Endothelial cell of umbilical vein (primary cell): ENCODE results near the gene DRC7. TPM values are rescaled to one million over a fixed set of nuclear protein-coding genes. Genes with fewer than 3 reads are reported as not detected.

Experiments used
- BruUV-seq: library from RNA; stranded (reverse); fragments of 400-500 nt; replicated peaks from 2 replicates; lab custom pipeline; 2021; lab: Mats Ljungman, UMichigan
- CTCF ChIA-PET: fragments of 300-600, 350-600 bp; sonication (Branson Sonifier 250); formaldehyde crosslinking; loops from one replicate; lab custom pipeline; 2021; ENCODE audit warnings: antibody characterized with exemption, inconsistent platforms; lab: Charles Lee
- POLR2A ChIA-PET: fragments of 300-600, 350-600 bp; sonication (Branson Sonifier 250); formaldehyde crosslinking; loops from one replicate; lab custom pipeline; 2021; ENCODE audit warnings: antibody characterized with exemption, inconsistent platforms; lab: Charles Lee
- DNase-seq: peaks from one replicate; pipeline ENCODE4 v3.0.0-alpha.2; 2011; ENCODE audit warnings: low read depth, low spot score
- FAIRE-seq: peaks from 2 replicates; lab custom pipeline; 2011; peaks lifted over from hg19 to GRCh38; lab: Jason Lieb, UNC
- H2AFZ ChIP-seq: 2 replicates; pipeline ENCODE4 v1.6.0; 2012; ENCODE audit warnings: low read depth, low read length, control low read depth, inconsistent platforms
- H3K27ac ChIP-seq: 2 replicates; pipeline ENCODE4 v1.5.1; 2011; ENCODE audit warnings: low read depth, mild to moderate bottlenecking, control low read depth, low read length, moderate library complexity; ENCODE audit not compliant: insufficient read depth
- H3K27me3 ChIP-seq, 2 experiments: 2 replicates each; pipeline versions ENCODE4 v1.6.0 to v1.6.1; 2011; ENCODE audit warnings: low read length in 2 of 2, mixed read lengths in 1 of 2; ENCODE audit not compliant: control insufficient read depth in 2 of 2, insufficient read depth in 2 of 2
- H3K36me3 ChIP-seq, 2 experiments: 2 replicates in 1 of 2; 3 replicates in 1 of 2; pipeline ENCODE4 v1.5.1; 2011; ENCODE audit warnings: low read length in 2 of 2, mild to moderate bottlenecking in 1 of 2, moderate library complexity in 1 of 2; ENCODE audit not compliant: control insufficient read depth in 2 of 2, insufficient read depth in 2 of 2; ENCODE audit errors: extremely low read depth in 1 of 2
- H3K4me1 ChIP-seq: 3 replicates; pipeline ENCODE4 v1.5.1; 2011; ENCODE audit warnings: mild to moderate bottlenecking, low read length; ENCODE audit not compliant: control insufficient read depth, insufficient read depth; ENCODE audit errors: extremely low read depth
- H3K4me2 ChIP-seq: 2 replicates; pipeline ENCODE4 v1.6.1; 2011; ENCODE audit warnings: low read length, control low read depth, mixed read lengths; ENCODE audit not compliant: insufficient read depth
- H3K4me3 ChIP-seq, 3 experiments: fragments of 200-600 bp in 1 of 3; sonication (generic), shearing (Covaris generic) in 1 of 3; replicated peaks in 1 of 3; 2 replicates each; pipeline ENCODE4 v1.5.1; 2011 to 2016; ENCODE audit warnings: control low read depth in 3 of 3, low read length in 3 of 3, mild to moderate bottlenecking in 2 of 3, inconsistent platforms in 1 of 3, low read depth in 1 of 3, moderate library complexity in 1 of 3; ENCODE audit not compliant: insufficient read depth in 1 of 3
- H3K79me2 ChIP-seq: 2 replicates; pipeline ENCODE4 v1.6.0; 2012; ENCODE audit warnings: low read length, inconsistent platforms; ENCODE audit not compliant: control insufficient read depth, insufficient read depth
- H3K9ac ChIP-seq: replicated peaks from 2 replicates; pipeline ENCODE3; 2011; ENCODE audit warnings: low read length, control low read depth; ENCODE audit not compliant: insufficient read depth; ENCODE audit errors: extremely low read depth
- H3K9me1 ChIP-seq: replicated peaks from 3 replicates; pipeline ENCODE4 v1.6.0; 2011; ENCODE audit warnings: mild to moderate bottlenecking, low read length; ENCODE audit not compliant: control insufficient read depth, insufficient read depth; ENCODE audit errors: extremely low read depth
- H3K9me3 ChIP-seq: replicated peaks from 2 replicates; pipeline ENCODE4 v1.5.1; 2012; ENCODE audit warnings: low read length, inconsistent platforms; ENCODE audit not compliant: control insufficient read depth, insufficient read depth
- H4K20me1 ChIP-seq: replicated peaks from 2 replicates; pipeline ENCODE3; 2011; ENCODE audit warnings: mild to moderate bottlenecking, low read length; ENCODE audit not compliant: control insufficient read depth, insufficient read depth; ENCODE audit errors: extremely low read depth
- EZH2 ChIP-seq: IDR thresholded peaks from 2 replicates; pipeline ENCODE4 v1.6.1; 2012; ENCODE audit warnings: borderline replicate concordance, low read depth, mild to moderate bottlenecking, moderate library complexity, low read length, inconsistent platforms; ENCODE audit not compliant: severe bottlenecking
- FOS ChIP-seq: IDR thresholded peaks from 2 replicates; pipeline ENCODE4 v1.6.1; 2011; ENCODE audit warnings: mild to moderate bottlenecking, low read length, moderate library complexity, borderline replicate concordance; ENCODE audit not compliant: insufficient read depth
- GATA2 ChIP-seq: IDR thresholded peaks from 2 replicates; pipeline ENCODE4 v1.7.0; 2011; ENCODE audit warnings: low read depth, mild to moderate bottlenecking, moderate library complexity, mixed read lengths, low read length; ENCODE audit not compliant: insufficient read length, insufficient read depth
- JUN ChIP-seq: IDR thresholded peaks from 2 replicates; pipeline ENCODE4 v1.6.1; 2011; ENCODE audit warnings: borderline replicate concordance, low read depth; ENCODE audit not compliant: insufficient read length, insufficient read depth
- MAX ChIP-seq: IDR thresholded peaks from 2 replicates; pipeline ENCODE4 v1.6.1; 2011; ENCODE audit not compliant: insufficient read depth, insufficient read length
- MYC ChIP-seq: IDR thresholded peaks from one replicate; pipeline ENCODE4 v1.6.1; 2011; ENCODE audit warnings: mild to moderate bottlenecking, low read depth, low read length
- POLR2A ChIP-seq: IDR thresholded peaks from 2 replicates; pipeline ENCODE4 v1.6.1; 2012; ENCODE audit warnings: low read depth, mild to moderate bottlenecking, control low read depth, low read length
- POLR2AphosphoS5 ChIP-seq: IDR thresholded peaks from 2 replicates; pipeline ENCODE4 v1.6.1; 2012; ENCODE audit warnings: low read depth, mild to moderate bottlenecking, control low read depth, low read length, moderate library complexity; ENCODE audit not compliant: insufficient read depth
- dilution Hi-C: fragments of 300-500 bp; cut with MboI; formaldehyde crosslinking; loops from one replicate; pipeline ENCODE4 v1.15.0; 2019; ENCODE audit warnings: low sequenced_read_pairs; ENCODE audit not compliant: extremely low pct_ligation_motif_present
- intact Hi-C: fragments of 100-400 bp; cut with micrococcal nuclease; formaldehyde crosslinking; loops from one replicate; pipeline ENCODE4 v1.10.0; 2022
- polyA plus RNA-seq, 4 experiments: library from polyadenylated mRNA; depleted of rRNA in 3 of 4; stranded (reverse) in 3 of 4; unstranded in 1 of 4; fragments of >200 nt; gene quantifications; 2 replicates each; pipeline versions ENCODE4 v1.2.1 to v1.2.3, GENCODE V29; 2011 to 2012; ENCODE audit warnings: missing spikeins in 1 of 4
- total RNA-seq: library from RNA; stranded (reverse); gene quantifications from 2 replicates; pipeline ENCODE4 v1.2.3, GENCODE V29; 2021
- TF ChIP-seq, protein P1 (sequence below), 2 donors: IDR thresholded peaks; 1 replicate in 1 of 2; 2 replicates in 1 of 2; pipeline ENCODE4 v1.5.1; 2011; ENCODE audit warnings: low read length in 2 of 2, mild to moderate bottlenecking in 2 of 2, moderate library complexity in 2 of 2, control low read depth in 1 of 2, inconsistent platforms in 1 of 2, low read depth in 1 of 2; ENCODE audit not compliant: insufficient read depth in 1 of 2; ENCODE audit errors: extremely low read depth in 1 of 2

Gene DRC7
- total and polyA plus RNA-seq, 2 donors (not counting 3 experiments of a cell fraction or from before 2014, with no cell fraction given), result 0.13 to 0.77 TPM

- ChIA-PET CTCF (interaction anchor here (1.5 kb wide), 1 partner anchor 20 kb away, joined by 5 read pairs; no protein-coding TSS in a partner anchor), POLR2A (interaction anchor here (0.6 to 0.7 kb wide), 2 partner anchors 21 to 1078 kb away, joined by 3 to 5 read pairs; partner anchors contain the start of gene MT1E)
- DNase-seq (no peak), FAIRE-seq (no peak)
- no peak for TF ChIP-seq POLR2AphosphoS5
- TF ChIP-seq FOS, result no peak
- no peak for TF ChIP-seq MYC
- no peak for TF ChIP-seq JUN
- no peak for TF ChIP-seq POLR2A
- TF ChIP-seq EZH2, result no peak
- TF ChIP-seq, protein P1, sequence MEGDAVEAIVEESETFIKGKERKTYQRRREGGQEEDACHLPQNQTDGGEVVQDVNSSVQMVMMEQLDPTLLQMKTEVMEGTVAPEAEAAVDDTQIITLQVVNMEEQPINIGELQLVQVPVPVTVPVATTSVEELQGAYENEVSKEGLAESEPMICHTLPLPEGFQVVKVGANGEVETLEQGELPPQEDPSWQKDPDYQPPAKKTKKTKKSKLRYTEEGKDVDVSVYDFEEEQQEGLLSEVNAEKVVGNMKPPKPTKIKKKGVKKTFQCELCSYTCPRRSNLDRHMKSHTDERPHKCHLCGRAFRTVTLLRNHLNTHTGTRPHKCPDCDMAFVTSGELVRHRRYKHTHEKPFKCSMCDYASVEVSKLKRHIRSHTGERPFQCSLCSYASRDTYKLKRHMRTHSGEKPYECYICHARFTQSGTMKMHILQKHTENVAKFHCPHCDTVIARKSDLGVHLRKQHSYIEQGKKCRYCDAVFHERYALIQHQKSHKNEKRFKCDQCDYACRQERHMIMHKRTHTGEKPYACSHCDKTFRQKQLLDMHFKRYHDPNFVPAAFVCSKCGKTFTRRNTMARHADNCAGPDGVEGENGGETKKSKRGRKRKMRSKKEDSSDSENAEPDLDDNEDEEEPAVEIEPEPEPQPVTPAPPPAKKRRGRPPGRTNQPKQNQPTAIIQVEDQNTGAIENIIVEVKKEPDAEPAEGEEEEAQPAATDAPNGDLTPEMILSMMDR (IDR thresholded peaks at IDR 0.05; ENCODE audit: extremely low read depth in 1 of 2, insufficient read depth in 1 of 2, low read depth in 1 of 2, low read length in 2 of 2), result no peak
- no peak for TF ChIP-seq MAX
- no peak for TF ChIP-seq GATA2
- Histone ChIP-seq H3K27ac (no peak overlapping the region), H3K4me1 (no peaks in the 10 kb centered on the region), H3K79me2 (no peaks in the 10 kb centered on the region), H2AFZ (no peak overlapping the region), H4K20me1 (no peaks in the 10 kb centered on the region), H3K4me2 (no peak overlapping the region), H3K9me3 (no peaks in the 10 kb centered on the region), H3K9ac (no peak overlapping the region), H3K4me3 (no peak overlapping the region), H3K9me1 (no peaks in the 10 kb centered on the region), H3K27me3 (no peaks in the 10 kb centered on the region), H3K36me3 (no peaks in the 10 kb centered on the region)
- BruUV-seq, result no TSS peak
- intact Hi-C loops (no loop called here), dilution Hi-C loops (no loop called here)
Observed at GRCh38 chr16:57703416-57704010, 8.9 kb downstream of the DRC7 start.
